Psoas muscle (tissue), 8 donors: ENCODE results near the gene ADAMTSL5. TPM values are rescaled to one million over a fixed set of nuclear protein-coding genes. Genes with fewer than 3 reads are reported as not detected.

Experiments used
- ATAC-seq, 4 donors: fragments of 200-7000 bp; cut with Tn5 transposase; one replicate each; pipeline ENCODE4 v1.9.1; 2020; ENCODE audit warnings: moderate library complexity in 3 of 4, mild to moderate bottlenecking in 2 of 4
- DNase-seq, 2 donors: peaks; one replicate each; pipeline ENCODE4 v3.0.0-alpha.2; 2020
- H3K27ac ChIP-seq: fragments of 200-600 bp; one replicate; pipeline ENCODE4 v1.8.0; 2022
- H3K27me3 ChIP-seq, 3 donors: fragments of 200-600 bp in 1 of 3; one replicate each; pipeline versions ENCODE4 v1.6.1 to v1.8.0; 2013 to 2022; ENCODE audit warnings: low read length in 2 of 3, mild to moderate bottlenecking in 2 of 3, moderate library complexity in 1 of 3; ENCODE audit not compliant: insufficient read depth in 3 of 3
- H3K36me3 ChIP-seq, 2 donors: fragments of 200-600 bp in 1 of 2; one replicate each; pipeline versions ENCODE4 v1.6.1 to v1.8.0; 2013 to 2022; ENCODE audit warnings: low read depth in 1 of 2, mild to moderate bottlenecking in 1 of 2, moderate library complexity in 1 of 2; ENCODE audit not compliant: insufficient read depth in 1 of 2
- H3K4me1 ChIP-seq: fragments of 200-600 bp; one replicate; pipeline ENCODE4 v1.8.0; 2022
- H3K4me3 ChIP-seq: fragments of 200-600 bp; one replicate; pipeline ENCODE4 v1.8.0; 2022; ENCODE audit warnings: mild to moderate bottlenecking
- H3K9me3 ChIP-seq: fragments of 200-600 bp; one replicate; pipeline ENCODE4 v1.8.0; 2022
- CTCF ChIP-seq: fragments of 200-600 bp; IDR thresholded peaks from one replicate; pipeline ENCODE4 v1.8.0; 2022; ENCODE audit warnings: antibody characterized with exemption
- WGBS, 3 donors: extraction: QIAGEN DNeasy Blood & Tissue Kit; methylation state at CpG; one replicate each; pipeline versions ENCODE4 v1.1.6 to v1.1.7; 2013; 5-methylcytosine and 5-hydroxymethylcytosine counted together
- intact Hi-C, 2 donors: fragments of 100-400 bp; cut with DNase I; formaldehyde crosslinking; loops; one replicate each; pipeline versions ENCODE4 v1.11.0 to v1.14.2; 2022
- polyA plus RNA-seq, 3 donors: library from polyadenylated mRNA; stranded (reverse); fragments of 200-250 nt; gene quantifications; one replicate each; pipeline ENCODE4 v1.2.3, GENCODE V29; 2013
- total RNA-seq, 4 donors: library from RNA; stranded (reverse); fragmentation: NEBNext Ultra II Directional in 2 of 4; extraction: Animal tissue kit (Norgen Biotek cat#: 25700) in 2 of 4; gene quantifications; one replicate each; pipeline versions ENCODE4 v1.2.1 to v1.2.4, GENCODE V29; 2021 to 2023
- donor health status: healthy with polysubstance abuse.
- donor health status: DM: no; HTN: no; CAD: no; lungs with moderate emphysema.
- donor health status: Bipolar disorder and iron deficiency.
- donor health status: healthy.
- donor health status: DM: yes; HTN: yes; CAD: no.
- donor health status: DM: no; HTN: no; CAD: no.
- donor health status: DM: no; HTN: no; CAD: no.
- donor health status: DM: yes; HTN: yes; CAD: no.

The ADAMTSL5 gene
- total and polyA plus RNA-seq, 7 donors, result 3.9 to 20.1 (median 12.6) TPM

GRCh38 chr19:1529430-1529816, 16.6 kb upstream of the ADAMTSL5 start:
- Histone ChIP-seq H3K9me3 (no peaks in the 10 kb centered on the region), H3K4me1 (no peaks in the 10 kb centered on the region), H3K4me3 (no peak overlapping the region), H3K27me3 (peaks cover 0 to 62% (median 19%) of the 10 kb centered on the region in 3 donors), H3K27ac (no peak overlapping the region), H3K36me3 (no peaks in the 10 kb centered on the region)
- DNase-seq (no peak), ATAC-seq (no peak)
- whole genome bisulfite sequencing, 3 donors, result 77 to 82% (median 79%) methylated on average over 16 of the region's 16 CpGs
- TF ChIP-seq CTCF, result no peak
- intact Hi-C loops, result loop anchor here in 1 of 2 donors (10.0 kb wide), 1 partner anchor 245 kb away; the partner anchor contains the start of gene EFNA2

GRCh38 chr19:1528596-1529429, 16.0 kb upstream of the ADAMTSL5 start:
- Histone ChIP-seq H3K36me3 (no peaks in the 10 kb centered on the region), H3K27ac (no peak overlapping the region), H3K4me1 (no peaks in the 10 kb centered on the region), H3K4me3 (no peak overlapping the region), H3K27me3 (peaks cover 0 to 66% (median 22%) of the 10 kb centered on the region in 3 donors), H3K9me3 (no peaks in the 10 kb centered on the region)
- ATAC-seq (no peak), DNase-seq (no peak)
- 72 to 78% (median 72%) methylated on average over 19 to 23 of the region's 23 CpGs for WGBS, 3 donors
- intact Hi-C loops, result loop anchor here in 1 of 2 donors (10.0 kb wide), 1 partner anchor 244 kb away; the partner anchor contains the start of gene EFNA2
- no peak for TF ChIP-seq CTCF

GRCh38 chr19:1527650-1528309, 15.0 kb upstream of the ADAMTSL5 start:
- DNase-seq, result no peak
- TF ChIP-seq CTCF, result no peak
- no peaks in the 10 kb centered on the region for H3K9me3 ChIP-seq
- intact Hi-C loops, result loop anchor here in 1 of 2 donors (10.0 kb wide), 1 partner anchor 243 kb away; the partner anchor contains the start of gene EFNA2
- H3K27me3 ChIP-seq, result peaks cover 0 to 69% (median 22%) of the 10 kb centered on the region in 3 donors
- no peaks in the 10 kb centered on the region for H3K4me1 ChIP-seq
- H3K27ac ChIP-seq, result no peak overlapping the region
- H3K4me3 ChIP-seq, result no peak overlapping the region
- WGBS, 3 donors, result 69 to 85% (median 82%) methylated on average over 26 to 27 of the region's 27 CpGs
- H3K36me3 ChIP-seq, result no peaks in the 10 kb centered on the region
- no peak for ATAC-seq

- 69 to 76% (median 70%) methylated on average over 14 to 18 of the region's 18 CpGs for WGBS, 3 donors
- no peak for TF ChIP-seq CTCF
- no peaks in the 10 kb centered on the region for H3K9me3 ChIP-seq
- intact Hi-C loops, result loop anchor here in 1 of 2 donors (10.0 kb wide), 1 partner anchor 242 kb away; the partner anchor contains the start of gene EFNA2
- DNase-seq (no peak), ATAC-seq (no peak)
- H3K27ac ChIP-seq, result no peak overlapping the region
- no peak overlapping the region for H3K4me3 ChIP-seq
- no peaks in the 10 kb centered on the region for H3K4me1 ChIP-seq
- H3K36me3 ChIP-seq, result no peaks in the 10 kb centered on the region
- peaks cover 0 to 67% (median 22%) of the 10 kb centered on the region in 3 donors for H3K27me3 ChIP-seq
These were observed 14.3 kb upstream of the ADAMTSL5 start for GRCh38 chr19:1526979-1527649.
